ENCODE measurements around the gene PDLIM5. TPM values are rescaled to one million over a fixed set of nuclear protein-coding genes. Genes with fewer than 3 reads are reported as not detected.
A peak's percentile ranks its signal among the peaks of the same experiment; 100 is the strongest.

PDLIM5 gene
- total RNA-seq, 2 donors from 2014 or later: 115 to 228 TPM

GRCh38 chr4:94559351-94559806 lies 107.6 kb downstream of the PDLIM5 start:
- DNase-seq (ENCODE audit: low spot score): no peak
- H3K4me3 ChIP-seq: no peak overlapping the region
- H3K4me1 ChIP-seq (replicated peaks): peaks cover 8% of the 10 kb centered on the region
- 17% methylated on average over 3 of the region's 3 CpGs for WGBS
- H3K27me3 ChIP-seq (replicated peaks; ENCODE audit: insufficient read depth): no peaks in the 10 kb centered on the region
- TF ChIP-seq POLR2AphosphoS5 (IDR thresholded peaks at IDR 0.05) (no peak), POLR2A (IDR thresholded peaks at IDR 0.05) (no peak), CTCF (IDR thresholded peaks at IDR 0.05) (no peak)
- no peaks in the 10 kb centered on the region for H3K36me3 ChIP-seq
- H3K27ac ChIP-seq: no peak overlapping the region
- no peaks in the 10 kb centered on the region for H3K9me3 ChIP-seq
- intact Hi-C loops (cut with DNase I): no loop called here

- peaks cover 8% of the 10 kb centered on the region for H3K4me1 ChIP-seq (replicated peaks)
- no peak overlapping the region for H3K4me3 ChIP-seq
- intact Hi-C loops (cut with DNase I): no loop called here
- H3K9me3 ChIP-seq: no peaks in the 10 kb centered on the region
- H3K27me3 ChIP-seq (replicated peaks; ENCODE audit: insufficient read depth): no peaks in the 10 kb centered on the region
- TF ChIP-seq POLR2AphosphoS5 (IDR thresholded peaks at IDR 0.05) (no peak), POLR2A (IDR thresholded peaks at IDR 0.05) (no peak), CTCF (IDR thresholded peaks at IDR 0.05) (no peak)
- peak overlapping the region in 1 of 2 donors; percentile 4 for H3K27ac ChIP-seq
- H3K36me3 ChIP-seq: no peaks in the 10 kb centered on the region
- DNase-seq (ENCODE audit: low spot score): no peak
- WGBS: 21% methylated on average over 5 of the region's 5 CpGs
Observed at GRCh38 chr4:94561249-94562024, 109.7 kb downstream of the PDLIM5 start.

- Histone ChIP-seq H3K9me3 (no peaks in the 10 kb centered on the region), H3K4me1 (replicated peaks) (peaks cover 8% of the 10 kb centered on the region), H3K27me3 (replicated peaks; ENCODE audit: insufficient read depth) (no peaks in the 10 kb centered on the region), H3K4me3 (no peak overlapping the region), H3K36me3 (no peaks in the 10 kb centered on the region), H3K27ac (no peak overlapping the region)
- intact Hi-C loops (cut with DNase I): no loop called here
- 79% methylated on average over 1 of the region's 1 CpG for WGBS
- DNase-seq (ENCODE audit: low spot score): no peak
- TF ChIP-seq CTCF (IDR thresholded peaks at IDR 0.05) (no peak), POLR2A (IDR thresholded peaks at IDR 0.05) (no peak), POLR2AphosphoS5 (IDR thresholded peaks at IDR 0.05) (no peak)
Observed at GRCh38 chr4:94562285-94562684, 110.5 kb downstream of the PDLIM5 start.

GRCh38 chr4:94564252-94564651 lies 112.5 kb downstream of the PDLIM5 start:
- TF ChIP-seq CTCF (IDR thresholded peaks at IDR 0.05) (no peak), POLR2AphosphoS5 (IDR thresholded peaks at IDR 0.05) (no peak), POLR2A (IDR thresholded peaks at IDR 0.05) (no peak)
- no peak overlapping the region for H3K4me3 ChIP-seq
- 89% methylated on average over 2 of the region's 2 CpGs for WGBS
- intact Hi-C loops (cut with DNase I): no loop called here
- peaks cover 8% of the 10 kb centered on the region for H3K4me1 ChIP-seq (replicated peaks)
- H3K27ac ChIP-seq: no peak overlapping the region
- no peak for DNase-seq (ENCODE audit: low spot score)
- no peaks in the 10 kb centered on the region for H3K36me3 ChIP-seq
- no peaks in the 10 kb centered on the region for H3K27me3 ChIP-seq (replicated peaks; ENCODE audit: insufficient read depth)
- no peaks in the 10 kb centered on the region for H3K9me3 ChIP-seq

- intact Hi-C loops (cut with DNase I): no loop called here
- TF ChIP-seq POLR2AphosphoS5 (IDR thresholded peaks at IDR 0.05): no peak
- no peak for TF ChIP-seq POLR2A (IDR thresholded peaks at IDR 0.05)
- TF ChIP-seq CTCF (IDR thresholded peaks at IDR 0.05): no peak
Observed at GRCh38 chr4:94566420-94566819, 114.7 kb downstream of the PDLIM5 start.

More at GRCh38 chr4:94566420-94566819, 114.7 kb downstream of the PDLIM5 start:
- Histone ChIP-seq H3K4me1 (replicated peaks) (peaks cover 8% of the 10 kb centered on the region), H3K27ac (no peak overlapping the region), H3K36me3 (no peaks in the 10 kb centered on the region), H3K9me3 (no peaks in the 10 kb centered on the region), H3K4me3 (no peak overlapping the region), H3K27me3 (replicated peaks; ENCODE audit: insufficient read depth) (no peaks in the 10 kb centered on the region)
- 73% methylated on average over 4 of the region's 4 CpGs for WGBS
- DNase-seq (ENCODE audit: low spot score): no peak

Data from prostate gland (tissue), 2 donors.